Bronchial epithelial cell (primary cell): ENCODE measurements around the gene SH2B2. TPM values are rescaled to one million over a fixed set of nuclear protein-coding genes. Genes with fewer than 3 reads are reported as not detected.
A peak's percentile ranks its signal among the peaks of the same experiment; 100 is the strongest.
"Not testable (repeated sequence)": the region's sequence is repeated elsewhere in the genome, so short reads cannot be mapped to it uniquely, and the experiment has no call there.

Experiments used
- DNase-seq: peaks from one replicate; pipeline ENCODE4 v3.0.0-alpha.2; 2010; ENCODE audit warnings: low read depth
- FAIRE-seq: peaks from 2 replicates; lab custom pipeline; 2011; peaks lifted over from hg19 to GRCh38; lab: Jason Lieb, UNC
- H3K27me3 ChIP-seq: 2 replicates; pipeline ENCODE4 v1.5.1; 2011; ENCODE audit warnings: low read length; ENCODE audit not compliant: control insufficient read depth, insufficient read depth
- H3K36me3 ChIP-seq: 2 replicates; pipeline ENCODE4 v1.5.1; 2011; ENCODE audit warnings: low read length; ENCODE audit not compliant: control insufficient read depth, insufficient read depth
- H3K4me3 ChIP-seq: 2 replicates; pipeline ENCODE4 v1.5.1; 2011; ENCODE audit warnings: mild to moderate bottlenecking, low read depth, low read length, control low read depth
- CTCF ChIP-seq: IDR thresholded peaks from 2 replicates; pipeline ENCODE4 v1.5.1; 2011; ENCODE audit warnings: mild to moderate bottlenecking, moderate library complexity, low read length, control low read depth, inconsistent platforms; ENCODE audit not compliant: insufficient read depth, severe bottlenecking
- total RNA-seq: library from RNA; depleted of rRNA; stranded (reverse); fragments of >200 nt; gene quantifications from 2 replicates; pipeline ENCODE4 v1.2.1, GENCODE V29; 2014

SH2B2 gene
- total RNA-seq, 1 donor from 2014 or later, result 1.8 TPM

- Histone ChIP-seq H3K27me3 (no peaks in the 10 kb centered on the region), H3K4me3 (no peak overlapping the region), H3K36me3 (no peaks in the 10 kb centered on the region)
- FAIRE-seq, result no peak
- DNase-seq, result no peak
- TF ChIP-seq CTCF, result no peak
Measured at GRCh38 chr7:102326157-102326889, 39.7 kb downstream of the SH2B2 start.

GRCh38 chr7:102327183-102327582, 40.5 kb downstream of the SH2B2 start:
- not testable (repeated sequence) for H3K4me3 ChIP-seq, DNase-seq, H3K27me3 ChIP-seq, H3K36me3 ChIP-seq, FAIRE-seq

GRCh38 chr7:102328863-102329262, 42.2 kb downstream of the SH2B2 start:
- DNase-seq, FAIRE-seq, H3K36me3 ChIP-seq, H3K27me3 ChIP-seq, H3K4me3 ChIP-seq: not testable (repeated sequence)

GRCh38 chr7:102329366-102329765, 42.7 kb downstream of the SH2B2 start:
- H3K36me3 ChIP-seq, H3K4me3 ChIP-seq, DNase-seq, H3K27me3 ChIP-seq: not testable (repeated sequence)
- FAIRE-seq, result peak; percentile 40

- not testable (repeated sequence) for DNase-seq, H3K36me3 ChIP-seq, H3K4me3 ChIP-seq, H3K27me3 ChIP-seq, FAIRE-seq
Measured at GRCh38 chr7:102330666-102331460, 44.2 kb downstream of the SH2B2 start.

GRCh38 chr7:102335574-102335973, 48.9 kb downstream of the SH2B2 start:
- not testable (repeated sequence) for H3K36me3 ChIP-seq, FAIRE-seq, DNase-seq, H3K4me3 ChIP-seq, H3K27me3 ChIP-seq

- not testable (repeated sequence) for H3K4me3 ChIP-seq, H3K27me3 ChIP-seq, FAIRE-seq, H3K36me3 ChIP-seq, DNase-seq
Measured at GRCh38 chr7:102337002-102337401, 50.3 kb downstream of the SH2B2 start.

GRCh38 chr7:102337420-102337819, 50.8 kb downstream of the SH2B2 start:
- H3K4me3 ChIP-seq, H3K36me3 ChIP-seq, H3K27me3 ChIP-seq, DNase-seq, FAIRE-seq: not testable (repeated sequence)

- not testable (repeated sequence) for H3K4me3 ChIP-seq, DNase-seq, H3K27me3 ChIP-seq, FAIRE-seq, H3K36me3 ChIP-seq
Measured at GRCh38 chr7:102340599-102341368, 54.1 kb downstream of the SH2B2 start.

- DNase-seq, H3K36me3 ChIP-seq, FAIRE-seq, H3K4me3 ChIP-seq, H3K27me3 ChIP-seq: not testable (repeated sequence)
Measured at GRCh38 chr7:102346983-102347382, 60.3 kb downstream of the SH2B2 start.

- H3K27me3 ChIP-seq, FAIRE-seq, H3K4me3 ChIP-seq, DNase-seq, H3K36me3 ChIP-seq: not testable (repeated sequence)
Measured at GRCh38 chr7:102356344-102356743, 69.7 kb downstream of the SH2B2 start, which contains the start of gene SPDYE6. SPDYE6 (minus strand) TSS chr7:102356444; CDS start chr7:102356023, 421 bp downstream.
